ENCODE data around the gene ACOT7.

DNA sequence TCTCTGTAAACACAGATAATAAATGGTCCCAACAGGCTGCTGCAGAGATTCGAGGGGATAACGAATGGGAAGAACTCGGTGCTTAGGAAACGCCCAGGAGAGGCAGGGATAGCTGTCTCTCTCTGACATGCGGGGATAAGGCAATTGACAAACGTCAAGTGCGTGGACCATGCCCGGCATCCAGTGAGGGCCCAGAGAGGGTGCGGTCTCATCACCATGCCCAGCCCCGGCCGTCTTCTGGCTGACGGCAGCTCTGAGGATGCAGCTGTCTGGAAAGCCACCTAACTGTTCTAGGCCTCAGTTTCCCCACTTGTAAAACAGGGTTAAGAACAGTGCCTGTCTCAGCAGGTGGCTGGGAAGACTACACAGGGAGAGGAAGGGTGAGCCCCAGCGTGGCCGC lies 48.1 kb downstream of the ACOT7 start:
- no peak for TF ChIP-seq POLR2A (IDR thresholded peaks at IDR 0.05)
- TF ChIP-seq, protein P1, sequence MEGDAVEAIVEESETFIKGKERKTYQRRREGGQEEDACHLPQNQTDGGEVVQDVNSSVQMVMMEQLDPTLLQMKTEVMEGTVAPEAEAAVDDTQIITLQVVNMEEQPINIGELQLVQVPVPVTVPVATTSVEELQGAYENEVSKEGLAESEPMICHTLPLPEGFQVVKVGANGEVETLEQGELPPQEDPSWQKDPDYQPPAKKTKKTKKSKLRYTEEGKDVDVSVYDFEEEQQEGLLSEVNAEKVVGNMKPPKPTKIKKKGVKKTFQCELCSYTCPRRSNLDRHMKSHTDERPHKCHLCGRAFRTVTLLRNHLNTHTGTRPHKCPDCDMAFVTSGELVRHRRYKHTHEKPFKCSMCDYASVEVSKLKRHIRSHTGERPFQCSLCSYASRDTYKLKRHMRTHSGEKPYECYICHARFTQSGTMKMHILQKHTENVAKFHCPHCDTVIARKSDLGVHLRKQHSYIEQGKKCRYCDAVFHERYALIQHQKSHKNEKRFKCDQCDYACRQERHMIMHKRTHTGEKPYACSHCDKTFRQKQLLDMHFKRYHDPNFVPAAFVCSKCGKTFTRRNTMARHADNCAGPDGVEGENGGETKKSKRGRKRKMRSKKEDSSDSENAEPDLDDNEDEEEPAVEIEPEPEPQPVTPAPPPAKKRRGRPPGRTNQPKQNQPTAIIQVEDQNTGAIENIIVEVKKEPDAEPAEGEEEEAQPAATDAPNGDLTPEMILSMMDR (IDR thresholded peaks at IDR 0.05) = no peak
